ENCODE measurements around the gene JOSD2.
"Not testable (repeated sequence)": the region's sequence is repeated elsewhere in the genome, so short reads cannot be mapped to it uniquely, and the experiment has no call there.

JOSD2 gene

DNA sequence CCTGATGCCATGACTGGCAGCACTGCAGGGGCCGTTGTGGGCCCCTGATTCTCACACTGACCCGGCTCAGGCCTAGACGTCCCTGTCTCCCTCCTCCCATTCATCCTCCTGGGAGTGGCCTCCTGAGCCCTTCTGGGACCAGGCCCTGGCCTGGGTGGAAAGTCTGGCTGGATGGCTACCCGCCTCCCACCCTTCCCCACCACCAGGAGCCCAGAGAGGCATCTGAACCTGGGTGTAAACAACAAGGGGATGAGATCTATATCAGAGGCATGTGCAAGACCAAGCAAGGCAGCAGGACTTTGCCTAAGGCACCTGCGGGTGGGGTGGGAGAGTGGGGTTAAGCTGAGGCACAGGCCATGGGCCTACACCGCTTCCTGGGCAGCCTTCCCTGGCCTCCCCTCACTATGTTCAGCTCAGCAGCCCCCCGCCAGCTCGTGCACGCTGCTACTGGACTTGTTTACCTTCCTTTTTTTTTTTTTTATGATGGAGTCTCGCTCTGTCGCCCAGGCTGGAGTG, 24.7 kb upstream of the JOSD2 start:
- TF ChIP-seq, protein P1, sequence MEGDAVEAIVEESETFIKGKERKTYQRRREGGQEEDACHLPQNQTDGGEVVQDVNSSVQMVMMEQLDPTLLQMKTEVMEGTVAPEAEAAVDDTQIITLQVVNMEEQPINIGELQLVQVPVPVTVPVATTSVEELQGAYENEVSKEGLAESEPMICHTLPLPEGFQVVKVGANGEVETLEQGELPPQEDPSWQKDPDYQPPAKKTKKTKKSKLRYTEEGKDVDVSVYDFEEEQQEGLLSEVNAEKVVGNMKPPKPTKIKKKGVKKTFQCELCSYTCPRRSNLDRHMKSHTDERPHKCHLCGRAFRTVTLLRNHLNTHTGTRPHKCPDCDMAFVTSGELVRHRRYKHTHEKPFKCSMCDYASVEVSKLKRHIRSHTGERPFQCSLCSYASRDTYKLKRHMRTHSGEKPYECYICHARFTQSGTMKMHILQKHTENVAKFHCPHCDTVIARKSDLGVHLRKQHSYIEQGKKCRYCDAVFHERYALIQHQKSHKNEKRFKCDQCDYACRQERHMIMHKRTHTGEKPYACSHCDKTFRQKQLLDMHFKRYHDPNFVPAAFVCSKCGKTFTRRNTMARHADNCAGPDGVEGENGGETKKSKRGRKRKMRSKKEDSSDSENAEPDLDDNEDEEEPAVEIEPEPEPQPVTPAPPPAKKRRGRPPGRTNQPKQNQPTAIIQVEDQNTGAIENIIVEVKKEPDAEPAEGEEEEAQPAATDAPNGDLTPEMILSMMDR (conservative IDR thresholded peaks at IDR 0.05; ENCODE audit: control insufficient read depth, insufficient read depth, low read depth, low read length): no peak
- DNase-seq (ENCODE audit: low read depth): no peak
- no peak overlapping the region for H3K4me3 ChIP-seq (ENCODE audit: control insufficient read depth, low read depth, low read length)

DNA sequence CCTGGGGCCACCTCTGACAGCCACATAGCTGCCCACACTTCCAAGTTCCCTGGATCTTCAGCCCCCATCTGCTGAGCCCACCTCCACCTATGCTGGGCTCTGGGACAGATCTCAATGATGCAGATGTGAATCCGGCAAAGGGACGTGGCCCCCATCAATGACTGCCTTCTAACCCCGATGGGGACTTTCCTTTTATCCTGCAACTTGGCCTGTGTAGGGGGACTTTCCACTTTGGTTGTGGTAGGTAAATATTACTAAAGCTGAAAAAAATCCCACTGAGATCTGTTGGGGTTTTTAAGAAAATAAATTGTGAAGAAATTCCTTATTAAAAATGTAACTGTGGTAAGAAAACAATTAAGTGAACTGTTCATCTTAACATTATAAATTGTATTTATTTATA, 23.5 kb upstream of the JOSD2 start:
- no peak for DNase-seq (ENCODE audit: low read depth)
- no peak overlapping the region for H3K4me3 ChIP-seq (ENCODE audit: control insufficient read depth, low read depth, low read length)
- TF ChIP-seq, protein P1 (conservative IDR thresholded peaks at IDR 0.05; ENCODE audit: control insufficient read depth, insufficient read depth, low read depth, low read length): no peak

DNA sequence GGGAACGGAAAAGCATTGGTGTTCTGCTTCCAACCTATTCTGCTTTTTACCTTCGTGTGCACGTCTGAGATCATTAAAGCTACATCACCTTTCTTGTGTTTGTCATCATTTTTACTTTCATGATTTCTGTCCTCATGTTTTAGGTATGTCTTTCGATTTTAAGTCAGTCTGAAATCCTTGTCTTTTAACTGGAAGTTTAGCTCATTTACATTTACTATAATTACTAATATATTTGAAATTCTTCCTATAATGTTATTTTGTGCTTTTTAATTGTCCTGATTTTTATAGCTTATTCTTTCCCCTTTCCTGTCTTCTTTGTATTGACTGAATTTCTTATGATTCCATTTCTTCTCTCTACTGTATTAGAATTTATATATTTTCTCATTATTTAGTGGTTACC, 22.0 kb upstream of the JOSD2 start:
- H3K4me3 ChIP-seq (ENCODE audit: control insufficient read depth, low read depth, low read length): no peak overlapping the region
- TF ChIP-seq, protein P1 (conservative IDR thresholded peaks at IDR 0.05; ENCODE audit: control insufficient read depth, insufficient read depth, low read depth, low read length): no peak

DNA sequence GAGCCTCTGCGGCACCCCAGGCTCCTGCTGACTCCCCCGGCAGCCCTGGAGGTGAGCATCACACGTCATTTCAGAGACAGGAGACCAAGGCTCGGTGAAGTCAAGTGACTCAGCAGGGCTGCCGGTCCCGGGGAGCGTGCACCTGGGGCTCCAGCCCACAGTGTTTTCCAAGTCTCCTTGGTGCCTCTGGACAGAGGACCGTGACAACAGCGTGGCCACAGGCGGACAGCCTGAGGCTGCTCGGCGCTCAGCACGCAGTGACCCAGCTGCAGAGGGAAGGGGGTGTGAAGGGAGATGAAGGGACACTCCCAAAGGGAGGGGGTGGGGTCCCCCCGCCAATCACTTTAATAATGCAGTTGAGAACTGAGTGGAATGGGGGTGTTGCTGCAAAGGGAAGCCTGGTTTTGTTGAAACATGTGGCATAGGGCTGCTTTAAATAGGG, 20.2 kb upstream of the JOSD2 start:
- TF ChIP-seq, protein P1 (conservative IDR thresholded peaks at IDR 0.05; ENCODE audit: control insufficient read depth, insufficient read depth, low read depth, low read length): no peak
- no peak overlapping the region for H3K4me3 ChIP-seq (ENCODE audit: control insufficient read depth, low read depth, low read length)
- DNase-seq (ENCODE audit: low read depth): no peak

More for the DNA sequence above, 22.0 kb upstream of the JOSD2 start:
- DNase-seq (ENCODE audit: low read depth): no peak

DNA sequence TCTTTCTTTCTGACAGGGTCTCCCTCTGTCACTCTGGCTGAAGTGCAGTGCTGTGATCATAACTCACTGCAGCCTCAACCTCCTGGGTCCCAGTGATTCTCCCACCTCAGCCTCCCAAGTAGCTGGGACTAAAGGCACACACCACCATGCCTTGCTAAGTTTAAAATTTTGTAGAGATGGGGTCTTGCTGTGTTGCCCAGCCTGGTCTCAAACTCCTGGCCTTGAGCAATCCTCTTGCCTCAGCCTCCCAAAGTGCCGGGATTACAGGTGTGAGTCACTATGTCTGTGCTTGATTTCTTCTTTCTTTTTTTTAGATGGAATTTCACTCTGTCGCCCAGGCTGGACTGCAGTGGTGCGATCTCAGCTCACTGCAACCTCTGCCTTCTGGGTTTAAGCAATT, 17.1 kb upstream of the JOSD2 start:
- not testable (repeated sequence) for H3K4me3 ChIP-seq (ENCODE audit: control insufficient read depth, low read depth, low read length); DNase-seq (ENCODE audit: low read depth)

DNA sequence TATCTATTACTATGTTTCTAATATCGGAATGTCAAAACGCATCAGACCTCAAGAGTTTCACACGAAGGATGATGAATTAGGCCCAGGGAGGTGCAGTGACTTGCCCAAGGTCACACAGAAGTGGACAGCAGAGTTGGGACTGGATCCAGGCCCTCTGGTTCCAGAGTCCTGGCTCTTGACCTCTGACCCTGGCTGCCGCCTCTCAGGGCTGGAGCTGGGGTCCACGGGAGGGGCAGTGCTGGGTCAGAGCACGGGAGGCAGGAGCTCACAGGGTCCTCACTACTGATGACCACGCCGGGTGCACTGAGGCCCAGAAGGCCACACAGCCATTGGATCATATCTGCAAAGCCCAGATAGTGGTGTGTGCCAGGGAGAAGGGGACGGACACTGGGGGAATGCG, 11.9 kb upstream of the JOSD2 start:
- TF ChIP-seq, protein P1 (conservative IDR thresholded peaks at IDR 0.05; ENCODE audit: control insufficient read depth, insufficient read depth, low read depth, low read length): no peak
- no peak for DNase-seq (ENCODE audit: low read depth)

DNA sequence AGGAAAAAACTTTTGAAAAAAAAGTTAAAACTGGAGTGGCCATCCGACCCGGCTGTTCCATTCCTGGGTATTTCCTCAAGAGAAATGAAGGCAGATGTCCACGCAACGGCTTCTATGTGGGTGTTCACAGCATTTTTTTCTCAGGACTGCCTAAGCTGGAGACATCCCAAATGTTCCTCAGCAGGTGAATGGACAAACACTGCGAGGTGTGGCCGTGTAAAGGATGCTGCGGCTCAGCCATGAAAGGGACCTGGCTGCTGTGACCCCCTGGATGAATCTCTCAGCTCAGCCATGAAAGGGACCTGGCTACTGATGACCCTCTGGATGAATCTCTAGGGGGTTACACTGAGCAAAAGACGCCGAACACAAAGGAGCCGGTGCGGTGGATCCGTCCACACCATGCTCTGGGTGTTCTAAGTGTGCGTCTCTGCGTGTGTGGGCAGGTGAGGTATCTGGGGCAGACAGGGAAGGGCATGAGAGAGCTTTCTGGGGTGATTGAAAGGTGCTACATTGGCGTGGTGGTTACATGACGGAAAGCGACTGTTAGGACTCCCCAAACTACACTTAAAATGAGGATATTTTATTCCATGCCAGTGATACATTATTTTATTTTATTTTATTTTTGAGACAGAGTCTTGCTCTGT, 10.0 kb upstream of the JOSD2 start:
- TF ChIP-seq, protein P1 (conservative IDR thresholded peaks at IDR 0.05; ENCODE audit: control insufficient read depth, insufficient read depth, low read depth, low read length): no peak
- H3K4me3 ChIP-seq (ENCODE audit: control insufficient read depth, low read depth, low read length): no peak overlapping the region
- no peak for DNase-seq (ENCODE audit: low read depth)

More for the DNA sequence above, 11.9 kb upstream of the JOSD2 start:
- H3K4me3 ChIP-seq (ENCODE audit: control insufficient read depth, low read depth, low read length): no peak overlapping the region

All from fibroblast of mammary gland (primary cell).